Testis (tissue), 2 donors: ENCODE results near the gene ASB1.

Experiments used
- POLR2A ChIP-seq: fragments of 450-650 bp; IDR thresholded peaks from one replicate; pipeline ENCODE4 v1.6.1; 2017; ENCODE audit warnings: antibody characterized with exemption, mild to moderate bottlenecking, moderate library complexity
- TF ChIP-seq, protein P1 (sequence below), 3 experiments: fragments of 450-650 bp in 2 of 3; fragments of 200-600 bp in 1 of 3; sonication (generic) in 1 of 3; IDR thresholded peaks; one replicate each; pipeline ENCODE4 v1.5.1; 2016 to 2019; ENCODE audit warnings: antibody characterized with exemption in 3 of 3, mild to moderate bottlenecking in 2 of 3, moderate library complexity in 1 of 3

DNA sequence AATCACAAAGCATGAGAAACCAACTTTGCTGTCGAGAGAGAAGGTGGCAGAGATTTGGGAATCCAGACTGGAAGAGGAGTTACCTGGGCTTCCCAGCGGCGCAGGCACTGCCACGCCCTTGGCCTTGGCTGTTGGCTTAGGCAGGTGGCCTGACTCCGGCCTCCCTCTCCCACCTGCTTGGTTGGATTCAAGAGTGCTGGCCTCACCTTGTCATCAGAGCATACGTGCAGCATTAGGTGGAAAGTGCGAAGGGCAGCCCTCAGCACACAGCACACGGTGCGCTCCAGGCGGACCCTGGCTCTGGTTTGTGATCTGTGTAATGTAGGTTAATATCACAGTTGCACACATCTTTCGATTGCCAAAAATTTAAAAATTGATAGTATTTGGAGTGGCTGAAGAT, 19.2 kb upstream of the ASB1 start:
- no peak for TF ChIP-seq POLR2A
- TF ChIP-seq, protein P1, sequence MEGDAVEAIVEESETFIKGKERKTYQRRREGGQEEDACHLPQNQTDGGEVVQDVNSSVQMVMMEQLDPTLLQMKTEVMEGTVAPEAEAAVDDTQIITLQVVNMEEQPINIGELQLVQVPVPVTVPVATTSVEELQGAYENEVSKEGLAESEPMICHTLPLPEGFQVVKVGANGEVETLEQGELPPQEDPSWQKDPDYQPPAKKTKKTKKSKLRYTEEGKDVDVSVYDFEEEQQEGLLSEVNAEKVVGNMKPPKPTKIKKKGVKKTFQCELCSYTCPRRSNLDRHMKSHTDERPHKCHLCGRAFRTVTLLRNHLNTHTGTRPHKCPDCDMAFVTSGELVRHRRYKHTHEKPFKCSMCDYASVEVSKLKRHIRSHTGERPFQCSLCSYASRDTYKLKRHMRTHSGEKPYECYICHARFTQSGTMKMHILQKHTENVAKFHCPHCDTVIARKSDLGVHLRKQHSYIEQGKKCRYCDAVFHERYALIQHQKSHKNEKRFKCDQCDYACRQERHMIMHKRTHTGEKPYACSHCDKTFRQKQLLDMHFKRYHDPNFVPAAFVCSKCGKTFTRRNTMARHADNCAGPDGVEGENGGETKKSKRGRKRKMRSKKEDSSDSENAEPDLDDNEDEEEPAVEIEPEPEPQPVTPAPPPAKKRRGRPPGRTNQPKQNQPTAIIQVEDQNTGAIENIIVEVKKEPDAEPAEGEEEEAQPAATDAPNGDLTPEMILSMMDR (IDR thresholded peaks at IDR 0.05) = no peak
